Measurements from ENCODE around the gene GOPC.

DNA sequence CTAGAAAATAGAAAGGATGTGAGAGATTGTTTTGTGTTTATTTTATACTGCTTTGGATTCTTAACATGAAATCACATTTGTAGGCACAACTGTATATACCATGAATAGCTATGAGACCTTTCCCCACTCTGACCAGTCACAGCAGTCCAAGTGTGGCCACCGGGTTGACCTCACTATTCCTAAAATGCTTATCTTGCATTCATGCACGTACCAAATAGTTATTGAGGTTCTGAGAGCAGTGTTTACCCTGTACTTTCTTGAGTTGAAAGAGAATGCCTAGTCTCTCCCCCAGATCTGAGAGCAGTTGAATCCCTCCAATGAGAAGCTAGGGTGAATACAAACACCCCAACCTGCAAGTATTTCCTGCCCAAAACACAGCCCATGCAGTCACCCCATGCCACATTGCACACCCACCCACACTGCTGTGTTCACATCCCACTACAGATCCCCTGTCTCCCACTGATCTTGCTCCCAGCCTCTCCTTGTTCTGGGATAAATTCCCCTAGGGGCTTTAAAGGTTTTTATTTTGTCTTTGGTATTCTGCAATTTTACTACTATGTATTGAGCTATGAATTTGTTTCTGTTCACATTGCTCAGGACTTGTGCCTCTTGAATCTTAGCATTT lies 51.6 kb downstream of the GOPC start:
- TF ChIP-seq, protein P1, sequence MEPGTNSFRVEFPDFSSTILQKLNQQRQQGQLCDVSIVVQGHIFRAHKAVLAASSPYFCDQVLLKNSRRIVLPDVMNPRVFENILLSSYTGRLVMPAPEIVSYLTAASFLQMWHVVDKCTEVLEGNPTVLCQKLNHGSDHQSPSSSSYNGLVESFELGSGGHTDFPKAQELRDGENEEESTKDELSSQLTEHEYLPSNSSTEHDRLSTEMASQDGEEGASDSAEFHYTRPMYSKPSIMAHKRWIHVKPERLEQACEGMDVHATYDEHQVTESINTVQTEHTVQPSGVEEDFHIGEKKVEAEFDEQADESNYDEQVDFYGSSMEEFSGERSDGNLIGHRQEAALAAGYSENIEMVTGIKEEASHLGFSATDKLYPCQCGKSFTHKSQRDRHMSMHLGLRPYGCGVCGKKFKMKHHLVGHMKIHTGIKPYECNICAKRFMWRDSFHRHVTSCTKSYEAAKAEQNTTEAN (CRISPR knock-in tag; IDR thresholded peaks at IDR 0.05), result no peak
- TF ChIP-seq, protein P2, sequence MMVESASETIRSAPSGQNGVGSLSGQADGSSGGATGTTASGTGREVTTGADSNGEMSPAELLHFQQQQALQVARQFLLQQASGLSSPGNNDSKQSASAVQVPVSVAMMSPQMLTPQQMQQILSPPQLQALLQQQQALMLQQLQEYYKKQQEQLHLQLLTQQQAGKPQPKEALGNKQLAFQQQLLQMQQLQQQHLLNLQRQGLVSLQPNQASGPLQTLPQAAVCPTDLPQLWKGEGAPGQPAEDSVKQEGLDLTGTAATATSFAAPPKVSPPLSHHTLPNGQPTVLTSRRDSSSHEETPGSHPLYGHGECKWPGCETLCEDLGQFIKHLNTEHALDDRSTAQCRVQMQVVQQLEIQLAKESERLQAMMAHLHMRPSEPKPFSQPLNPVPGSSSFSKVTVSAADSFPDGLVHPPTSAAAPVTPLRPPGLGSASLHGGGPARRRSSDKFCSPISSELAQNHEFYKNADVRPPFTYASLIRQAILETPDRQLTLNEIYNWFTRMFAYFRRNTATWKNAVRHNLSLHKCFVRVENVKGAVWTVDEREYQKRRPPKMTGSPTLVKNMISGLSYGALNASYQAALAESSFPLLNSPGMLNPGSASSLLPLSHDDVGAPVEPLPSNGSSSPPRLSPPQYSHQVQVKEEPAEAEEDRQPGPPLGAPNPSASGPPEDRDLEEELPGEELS (CRISPR knock-in tag; IDR thresholded peaks at IDR 0.05), result no peak
- TF ChIP-seq CREM (CRISPR knock-in tag; IDR thresholded peaks at IDR 0.05) (no peak), NFYB (CRISPR knock-in tag; conservative IDR thresholded peaks at IDR 0.05; ENCODE audit: low read depth) (no peak)
- TF ChIP-seq, protein P3, sequence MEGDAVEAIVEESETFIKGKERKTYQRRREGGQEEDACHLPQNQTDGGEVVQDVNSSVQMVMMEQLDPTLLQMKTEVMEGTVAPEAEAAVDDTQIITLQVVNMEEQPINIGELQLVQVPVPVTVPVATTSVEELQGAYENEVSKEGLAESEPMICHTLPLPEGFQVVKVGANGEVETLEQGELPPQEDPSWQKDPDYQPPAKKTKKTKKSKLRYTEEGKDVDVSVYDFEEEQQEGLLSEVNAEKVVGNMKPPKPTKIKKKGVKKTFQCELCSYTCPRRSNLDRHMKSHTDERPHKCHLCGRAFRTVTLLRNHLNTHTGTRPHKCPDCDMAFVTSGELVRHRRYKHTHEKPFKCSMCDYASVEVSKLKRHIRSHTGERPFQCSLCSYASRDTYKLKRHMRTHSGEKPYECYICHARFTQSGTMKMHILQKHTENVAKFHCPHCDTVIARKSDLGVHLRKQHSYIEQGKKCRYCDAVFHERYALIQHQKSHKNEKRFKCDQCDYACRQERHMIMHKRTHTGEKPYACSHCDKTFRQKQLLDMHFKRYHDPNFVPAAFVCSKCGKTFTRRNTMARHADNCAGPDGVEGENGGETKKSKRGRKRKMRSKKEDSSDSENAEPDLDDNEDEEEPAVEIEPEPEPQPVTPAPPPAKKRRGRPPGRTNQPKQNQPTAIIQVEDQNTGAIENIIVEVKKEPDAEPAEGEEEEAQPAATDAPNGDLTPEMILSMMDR (IDR thresholded peaks at IDR 0.05), result no peak
